H1 (cell line): ENCODE results near the gene BABAM2. TPM values are rescaled to one million over a fixed set of nuclear protein-coding genes. Genes with fewer than 3 reads are reported as not detected.

Experiments
- CTCF ChIA-PET: fragments of 300-600 bp; sonication (Branson Sonifier 250); formaldehyde crosslinking; loops from one replicate; lab custom pipeline; 2021; ENCODE audit not compliant: partially characterized antibody; lab: Charles Lee
- POLR2A ChIA-PET: fragments of 300-600 bp; sonication (Branson Sonifier 250); formaldehyde crosslinking; loops from one replicate; lab custom pipeline; 2021; ENCODE audit warnings: inconsistent platforms; ENCODE audit not compliant: partially characterized antibody; lab: Charles Lee
- DNase-seq, 2 experiments: peaks; one replicate each; pipeline versions ENCODE4 v3.0.0 to v3.0.0-alpha.2; 2010 to 2022; ENCODE audit warnings: low spot score in 2 of 2, low read depth in 1 of 2, mixed read lengths in 1 of 2
- FAIRE-seq: peaks from 2 replicates; lab custom pipeline; 2011; peaks lifted over from hg19 to GRCh38; lab: Jason Lieb, UNC
- H2AFZ ChIP-seq: 2 replicates; pipeline ENCODE4 v1.8.1; 2012; ENCODE audit warnings: low read length, inconsistent platforms
- H2AK5ac ChIP-seq: 2 replicates; pipeline ENCODE4 v1.6.1; 2013; ENCODE audit warnings: low read depth, low read length
- H2BK120ac ChIP-seq: replicated peaks from 2 replicates; pipeline ENCODE3; 2013; ENCODE audit warnings: low read depth, low read length, inconsistent platforms
- H2BK12ac ChIP-seq: 2 replicates; pipeline ENCODE4 v1.6.1; 2013; ENCODE audit warnings: low read depth, low read length
- H2BK15ac ChIP-seq: 2 replicates; pipeline ENCODE4 v1.6.1; 2013; ENCODE audit warnings: low read length
- H2BK20ac ChIP-seq: 2 replicates; pipeline ENCODE4 v1.6.1; 2013; ENCODE audit warnings: low read length
- H2BK5ac ChIP-seq: 2 replicates; pipeline ENCODE4 v1.6.1; 2013; ENCODE audit warnings: low read depth, low read length
- H3K14ac ChIP-seq: 2 replicates; pipeline ENCODE4 v1.6.1; 2013; ENCODE audit warnings: inconsistent platforms; ENCODE audit not compliant: insufficient read length
- H3K18ac ChIP-seq: 2 replicates; pipeline ENCODE4 v1.6.1; 2013; ENCODE audit warnings: low read length; ENCODE audit errors: extremely low read depth
- H3K23ac ChIP-seq: 2 replicates; pipeline ENCODE4 v1.6.1; 2013; ENCODE audit warnings: inconsistent platforms; ENCODE audit not compliant: insufficient read length
- H3K23me2 ChIP-seq: 2 replicates; pipeline ENCODE4 v1.6.1; 2013; ENCODE audit warnings: low read depth, low read length
- H3K27ac ChIP-seq: 2 replicates; pipeline ENCODE4 v1.6.1; 2011; ENCODE audit warnings: low read depth, low read length, inconsistent platforms
- H3K27me3 ChIP-seq, 4 experiments: replicated peaks in 1 of 4; 1 replicate in 1 of 4; 2 replicates in 3 of 4; pipeline versions ENCODE4 v1.6.1 to v1.8.1; 2011 to 2013; ENCODE audit warnings: low read length in 3 of 4, mild to moderate bottlenecking in 3 of 4, inconsistent platforms in 2 of 4, mixed read lengths in 2 of 4, moderate library complexity in 1 of 4; ENCODE audit not compliant: control insufficient read depth in 3 of 4, insufficient read depth in 3 of 4; ENCODE audit errors: extremely low read depth in 1 of 4
- H3K36me3 ChIP-seq, 4 experiments: 2 replicates each; pipeline versions ENCODE4 v1.6.1 to v1.8.1; 2011 to 2013; ENCODE audit warnings: mild to moderate bottlenecking in 4 of 4, low read length in 3 of 4, moderate library complexity in 2 of 4, control low read depth in 1 of 4, inconsistent platforms in 1 of 4; ENCODE audit not compliant: insufficient read depth in 4 of 4, control insufficient read depth in 2 of 4
- H3K4ac ChIP-seq: replicated peaks from 2 replicates; pipeline ENCODE3; 2013; ENCODE audit warnings: low read length, low read depth, mixed read lengths, inconsistent platforms; ENCODE audit not compliant: insufficient read length
- H3K4me1 ChIP-seq, 4 experiments: replicated peaks in 1 of 4; 1 replicate in 1 of 4; 2 replicates in 3 of 4; pipeline versions ENCODE4 v1.6.1 to v1.8.1; 2011 to 2013; ENCODE audit warnings: low read length in 3 of 4, inconsistent platforms in 2 of 4, mixed read lengths in 1 of 4; ENCODE audit not compliant: insufficient read depth in 4 of 4, control insufficient read depth in 3 of 4
- H3K4me2 ChIP-seq, 2 experiments: 2 replicates each; pipeline versions ENCODE4 v1.6.1 to v1.8.1; 2011 to 2013; ENCODE audit warnings: low read depth in 2 of 2, low read length in 2 of 2, control low read depth in 1 of 2, inconsistent platforms in 1 of 2, mild to moderate bottlenecking in 1 of 2; ENCODE audit not compliant: insufficient read depth in 1 of 2
- H3K4me3 ChIP-seq, 4 experiments: fragments of 200-600, 300-600 bp in 1 of 4; sonication (generic), shearing (Covaris generic), sonication (Bioruptor Twin) in 1 of 4; 2 replicates each; pipeline versions ENCODE4 v1.5.1 to v1.8.1; 2011 to 2016; ENCODE audit warnings: low read length in 4 of 4, low read depth in 3 of 4, control low read depth in 2 of 4, inconsistent platforms in 2 of 4, mild to moderate bottlenecking in 2 of 4, mixed read lengths in 1 of 4, moderate library complexity in 1 of 4; ENCODE audit not compliant: insufficient read depth in 2 of 4; ENCODE audit errors: extremely low read depth in 1 of 4
- H3K56ac ChIP-seq: replicated peaks from 2 replicates; pipeline ENCODE3; 2013; ENCODE audit warnings: low read depth, mild to moderate bottlenecking, mixed read lengths, low read length, inconsistent platforms; ENCODE audit not compliant: insufficient read length
- H3K79me1 ChIP-seq: 2 replicates; pipeline ENCODE4 v1.6.1; 2013; ENCODE audit warnings: low read depth, low read length, control low read depth
- H3K79me2 ChIP-seq, 2 experiments: 2 replicates each; pipeline versions ENCODE4 v1.6.1 to v1.8.1; 2012 to 2013; ENCODE audit warnings: low read length in 2 of 2, mild to moderate bottlenecking in 2 of 2, inconsistent platforms in 1 of 2; ENCODE audit not compliant: insufficient read depth in 2 of 2, control insufficient read depth in 1 of 2
- H3K9ac ChIP-seq, 4 experiments: replicated peaks in 1 of 4; 1 replicate in 1 of 4; 2 replicates in 3 of 4; pipeline versions ENCODE4 v1.6.1 to v1.8.1; 2011 to 2013; ENCODE audit warnings: low read depth in 3 of 4, low read length in 3 of 4, control low read depth in 2 of 4, mild to moderate bottlenecking in 2 of 4, moderate library complexity in 2 of 4, inconsistent platforms in 1 of 4; ENCODE audit errors: extremely low read depth in 1 of 4
- H3K9me3 ChIP-seq, 2 experiments: 2 replicates each; pipeline versions ENCODE4 v1.6.1 to v1.8.1; 2012 to 2013; ENCODE audit warnings: mild to moderate bottlenecking in 2 of 2, moderate library complexity in 2 of 2, control low read depth in 1 of 2, inconsistent platforms in 1 of 2, low read depth in 1 of 2, low read length in 1 of 2, mixed read lengths in 1 of 2; ENCODE audit not compliant: insufficient read depth in 2 of 2
- H4K20me1 ChIP-seq, 2 experiments: replicated peaks in 1 of 2; 2 replicates each; pipeline versions ENCODE3 to v1.8.1; 2011 to 2013; ENCODE audit warnings: inconsistent platforms in 2 of 2, low read length in 2 of 2, mild to moderate bottlenecking in 1 of 2; ENCODE audit not compliant: insufficient read depth in 2 of 2, control insufficient read depth in 1 of 2
- H4K5ac ChIP-seq: 2 replicates; pipeline ENCODE4 v1.6.1; 2013; ENCODE audit warnings: low read length, low read depth, mixed read lengths, inconsistent platforms; ENCODE audit not compliant: insufficient read length
- H4K8ac ChIP-seq: 2 replicates; pipeline ENCODE4 v1.8.0; 2013; ENCODE audit warnings: mild to moderate bottlenecking, moderate library complexity, low read length, inconsistent platforms; ENCODE audit not compliant: insufficient read depth; ENCODE audit errors: extremely low read depth
- H4K91ac ChIP-seq: replicated peaks from 2 replicates; pipeline ENCODE3; 2013; ENCODE audit warnings: low read length, mixed read lengths, inconsistent platforms; ENCODE audit not compliant: insufficient read length
- ATF2 ChIP-seq: IDR thresholded peaks from 2 replicates; pipeline ENCODE4 v1.6.1; 2012; ENCODE audit warnings: low read length, inconsistent platforms
- CEBPB ChIP-seq: IDR thresholded peaks from 2 replicates; pipeline ENCODE4 v1.6.1; 2012; ENCODE audit warnings: low read depth, low read length
- CTBP2 ChIP-seq: IDR thresholded peaks from 2 replicates; pipeline ENCODE4 v1.7.0; 2011; ENCODE audit warnings: borderline replicate concordance, mild to moderate bottlenecking, moderate library complexity, mixed read lengths, low read length; ENCODE audit not compliant: insufficient read depth, insufficient read length
- POU5F1 ChIP-seq: IDR thresholded peaks from 2 replicates; pipeline ENCODE4 v1.6.1; 2011; ENCODE audit warnings: low read depth, mild to moderate bottlenecking, low read length, moderate library complexity
- RNF2 ChIP-seq: fragments of 200-900, 300-1000 bp; sonication (generic); IDR thresholded peaks from 2 replicates; pipeline ENCODE4 v1.7.1; 2016; ENCODE audit warnings: borderline replicate concordance, low read depth, mild to moderate bottlenecking, antibody characterized with exemption, low read length; ENCODE audit not compliant: poor library complexity, severe bottlenecking; ENCODE audit errors: missing control alignments
- SP2 ChIP-seq: IDR thresholded peaks from 2 replicates; pipeline ENCODE4 v1.6.1; 2012; ENCODE audit warnings: mild to moderate bottlenecking, low read length, inconsistent platforms
- WGBS, 2 experiments: shearing (Covaris generic) in 1 of 2; methylation state at CpG; one replicate each; pipeline versions ENCODE4 v1.1.6 to v1.1.7; 2013 to 2015; ENCODE audit warnings: low lambda C conversion rate in 2 of 2, mixed read lengths in 2 of 2, inconsistent platforms in 1 of 2, low coverage in 1 of 2, missing lambda C conversion rate in 1 of 2; ENCODE audit not compliant: insufficient replicate concordance in 2 of 2, insufficient coverage in 1 of 2, insufficient read length in 1 of 2; ENCODE audit errors: extremely low coverage in 1 of 2, missing lambda C conversion rate in 1 of 2; 5-methylcytosine and 5-hydroxymethylcytosine counted together
- polyA plus RNA-seq, 7 experiments: library from polyadenylated mRNA; depleted of rRNA in 3 of 7; stranded (reverse) in 5 of 7; unstranded in 2 of 7; fragments of >200 nt in 5 of 7; fragments of 200-250 nt in 2 of 7; gene quantifications; 1 replicate in 5 of 7; 2 replicates in 1 of 7; 4 replicates in 1 of 7; pipeline versions ENCODE4 v1.2.1 to v1.2.3, GENCODE V29; 2011 to 2013; ENCODE audit warnings: missing spikeins in 2 of 7, mixed read lengths in 2 of 7
- total RNA-seq: library from RNA; stranded (reverse); fragmentation: NEBNext Ultra II Directional; extraction: Animal tissue kit (Norgen Biotek cat#: 25700); gene quantifications from 2 replicates; pipeline ENCODE4 v1.2.1, GENCODE V29; 2021

BABAM2 gene
- total and polyA plus RNA-seq, 2 of the 8 experiments (the other 6 are each of a cell fraction or from before 2014, with no cell fraction given): 15.8 to 20.9 TPM

GRCh38 chr2:27959496-27959895 lies 69.0 kb downstream of the BABAM2 start:
- Histone ChIP-seq H3K9me3 (no peaks in the 10 kb centered on the region), H3K27me3 (peaks cover 0 to 1% (median 0%) of the 10 kb centered on the region in 4 experiments; a peak in 1 of 7 replicates), H4K20me1 (peaks cover 0 to 2% of the 10 kb centered on the region in 2 experiments), H3K79me2 (0 out of 4 replicates have a peak, but pooled peaks cover 0 to 2% of the 10 kb centered on the region in 2 experiments), H2AK5ac (no peak overlapping the region), H3K36me3 (no peaks in the 10 kb centered on the region), H2AFZ (no peak overlapping the region), H3K9ac (no peak overlapping the region), H4K91ac (no peak overlapping the region), H3K23ac (no peak overlapping the region), H2BK12ac (no peak overlapping the region), H2BK5ac (no peak overlapping the region), H3K4me2 (no peak overlapping the region), H4K5ac (no peak overlapping the region), H3K4me3 (no peak overlapping the region), H3K23me2 (no peaks in the 10 kb centered on the region), H3K14ac (no peak overlapping the region), H3K27ac (no peak overlapping the region), H4K8ac (no peak overlapping the region), H3K56ac (no peak overlapping the region), H2BK120ac (no peak overlapping the region), H2BK15ac (no peak overlapping the region), H2BK20ac (no peak overlapping the region), H3K79me1 (no peaks in the 10 kb centered on the region), H3K4me1 (no peaks in the 10 kb centered on the region), H3K18ac (no peak overlapping the region), H3K4ac (no peak overlapping the region)
- POLR2A ChIA-PET: no interaction called here
- TF ChIP-seq SP2 (no peak), CTBP2 (no peak), RNF2 (no peak), CEBPB (peak; percentile 30; the same call in 1 of the 2 replicates), ATF2 (no peak), POU5F1 (no peak)
- WGBS, 2 experiments: 94% methylated on average over 4 of the region's 4 CpGs; no CpG with 5 or more reads in 1 of the 2 experiments
- CTCF ChIA-PET: no interaction called here
- DNase-seq (no peak), FAIRE-seq (no peak)
